HG02571 (cell line): ENCODE measurements around the gene TAF13.
"Not testable (repeated sequence)": the region's sequence is repeated elsewhere in the genome, so short reads cannot be mapped to it uniquely, and the experiment has no call there.

Experiments used
- ATAC-seq: cut with Tn5 transposase; IDR thresholded peaks from one replicate; pipeline ENCODE4 v1.9.1; 2021; ENCODE audit warnings: mild to moderate bottlenecking, moderate library complexity; ENCODE audit not compliant: unreplicated experiment

TAF13 gene

GRCh38 chr1:109091839-109092193 lies 16.0 kb upstream of the TAF13 start:
- ATAC-seq, result no peak

GRCh38 chr1:109091078-109091838 lies 15.5 kb upstream of the TAF13 start:
- ATAC-seq, result peak; percentile 55

GRCh38 chr1:109090196-109091077 lies 14.6 kb upstream of the TAF13 start, which contains the start of gene TMEM167B:
Gene TMEM167B (plus strand): TSS chr1:109090764. CDS start chr1:109090873, 109 bp downstream.
- peak; percentile 94 for ATAC-seq

DNA sequence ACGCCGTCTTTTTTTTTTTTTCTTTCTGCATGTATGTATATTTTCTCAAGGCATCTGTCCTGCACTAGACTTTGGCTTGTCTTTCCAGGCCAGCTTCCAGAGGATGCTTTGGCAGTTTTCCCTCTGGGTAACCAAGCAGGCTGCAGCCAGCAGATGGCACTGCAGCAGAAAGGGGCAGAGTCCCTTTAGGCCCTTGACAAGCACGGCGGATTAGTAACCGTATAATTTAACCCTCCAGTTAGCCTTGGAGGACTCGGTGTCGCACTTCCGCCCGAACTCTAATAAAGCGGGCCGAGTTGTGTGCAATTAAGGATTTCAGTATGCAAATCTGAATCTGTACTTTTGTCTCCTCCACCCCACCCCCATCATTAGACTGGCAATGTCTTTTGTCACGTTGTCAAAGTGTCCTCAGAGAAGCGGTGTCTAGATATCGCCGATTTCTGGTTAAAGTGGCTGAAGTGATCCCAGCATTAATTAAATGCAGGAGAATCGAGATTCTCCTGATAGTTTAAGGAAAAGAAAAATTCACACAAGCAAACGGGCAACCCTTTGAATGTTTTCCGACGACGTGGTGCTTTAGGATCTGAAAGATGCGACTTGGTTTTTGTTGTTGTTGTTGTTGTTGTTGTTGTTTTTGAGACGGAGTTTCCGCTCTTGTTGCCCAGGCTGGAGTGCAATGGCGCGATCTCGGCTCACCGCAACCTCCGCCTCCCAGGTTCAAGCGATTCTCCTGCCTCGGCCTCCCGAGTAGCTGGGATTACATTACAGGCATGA lies 13.6 kb upstream of the TAF13 start:
- ATAC-seq, result no peak

DNA sequence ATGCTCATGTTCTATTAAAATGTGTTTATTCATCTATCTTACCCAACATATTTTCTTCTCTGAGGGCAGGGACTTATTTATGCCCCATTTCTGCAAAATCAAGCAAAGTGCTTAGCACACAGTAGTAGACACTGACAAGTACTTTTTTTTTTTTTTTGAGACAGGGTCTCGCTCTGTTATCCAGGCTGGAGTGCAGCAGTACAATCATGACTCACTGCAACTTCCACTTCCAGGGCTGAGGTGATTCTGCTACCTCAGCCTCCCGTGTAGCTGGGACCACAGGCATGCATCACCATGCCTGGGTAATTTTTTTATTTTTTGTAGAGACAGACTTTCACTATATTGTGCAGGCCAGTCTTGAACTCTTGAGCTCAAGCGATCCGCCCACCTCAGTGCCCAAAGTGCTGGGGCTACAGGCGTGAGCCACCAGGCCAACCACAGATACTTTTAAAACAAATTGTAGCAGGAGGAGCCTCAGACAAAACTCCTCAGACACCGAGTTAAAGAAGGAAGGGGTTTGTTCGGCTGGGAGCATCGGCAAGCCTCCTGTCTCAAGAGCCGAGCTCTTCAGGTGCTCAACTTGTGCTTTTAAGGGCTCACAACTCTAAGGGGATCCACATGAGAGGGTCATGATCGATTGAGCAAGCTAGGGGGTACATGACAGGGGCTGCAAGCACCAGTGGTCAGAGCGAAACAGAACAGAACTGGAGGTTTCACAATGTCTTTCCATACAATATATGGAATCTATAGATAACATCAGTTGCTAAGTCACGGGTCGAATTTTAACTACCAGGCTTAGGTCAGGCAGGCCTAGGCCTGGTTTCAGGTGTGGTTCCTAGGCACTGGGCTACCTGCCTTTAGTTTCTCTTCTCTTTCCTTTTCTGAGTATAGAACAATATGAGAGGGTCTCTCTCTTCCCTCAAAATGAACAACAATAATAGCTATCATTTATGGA lies 9.0 kb upstream of the TAF13 start:
- no peak for ATAC-seq

DNA sequence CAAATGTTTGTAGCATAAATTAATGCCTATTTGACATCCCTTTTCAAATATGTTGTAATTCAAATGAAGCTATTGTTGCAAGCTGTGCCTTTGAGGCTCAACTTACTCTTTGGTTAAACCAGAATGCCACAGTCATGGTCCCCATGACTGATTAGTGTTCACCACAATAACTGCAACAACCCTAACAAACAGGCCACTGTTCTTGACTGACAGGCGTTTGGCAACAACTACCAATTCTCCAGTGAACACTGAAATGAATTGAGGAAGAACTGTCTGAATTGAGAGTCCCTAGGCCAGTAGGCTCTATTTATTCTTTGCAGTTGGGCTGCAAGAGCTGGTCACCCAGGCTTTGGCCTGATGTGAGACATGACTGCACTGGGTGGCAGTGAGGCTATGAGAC lies 8.1 kb upstream of the TAF13 start:
- no peak for ATAC-seq

DNA sequence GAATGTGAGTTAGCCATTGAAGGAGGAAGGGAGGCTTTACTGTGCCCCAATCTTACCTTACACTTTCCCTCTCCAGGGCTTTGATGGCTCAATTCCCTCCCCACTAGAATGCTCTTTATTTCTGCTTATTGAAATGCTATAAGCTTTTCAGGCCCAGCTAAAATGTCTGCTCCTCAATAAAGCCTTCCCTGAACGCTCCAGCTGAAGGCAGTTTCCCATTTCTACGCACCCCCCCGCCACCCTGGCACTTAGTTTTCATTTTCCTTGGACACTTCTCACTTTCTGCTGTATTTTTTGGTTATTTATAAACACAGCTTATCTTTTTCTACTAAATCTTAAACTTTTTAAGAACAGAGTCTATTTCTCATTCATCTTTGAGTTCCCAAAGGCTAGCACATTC lies 7.7 kb upstream of the TAF13 start:
- ATAC-seq, result no peak

DNA sequence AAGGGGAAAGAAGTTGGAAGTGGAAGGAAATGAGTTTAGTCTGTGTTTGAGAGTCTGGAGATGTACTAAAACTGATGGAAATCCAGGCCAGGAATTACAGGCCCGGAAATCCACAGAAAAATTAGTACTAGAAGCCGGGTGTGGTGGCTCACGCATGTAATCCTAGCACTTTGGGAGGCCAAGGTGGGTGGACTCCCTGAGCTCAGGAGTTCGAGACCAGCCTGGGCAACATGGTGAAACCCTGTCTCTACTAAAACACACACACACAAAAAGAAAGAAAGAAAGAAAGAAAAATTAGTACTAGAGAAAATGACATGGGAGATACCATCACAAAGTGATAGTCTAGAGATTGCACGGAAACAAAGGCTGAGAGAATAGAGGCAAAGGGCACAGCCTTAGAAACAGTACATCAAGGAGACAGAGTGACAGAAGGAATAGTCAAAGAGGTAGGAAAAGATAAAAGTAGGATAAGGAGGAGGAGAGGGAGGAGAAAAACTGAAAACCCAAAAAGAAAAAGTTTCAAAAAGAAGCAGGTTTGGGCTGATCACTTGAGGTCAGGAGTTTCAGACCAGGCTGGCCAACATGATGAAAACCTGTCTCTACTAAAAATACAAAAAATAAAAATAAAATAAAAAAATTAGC lies 4.8 kb upstream of the TAF13 start:
- no peak for ATAC-seq

DNA sequence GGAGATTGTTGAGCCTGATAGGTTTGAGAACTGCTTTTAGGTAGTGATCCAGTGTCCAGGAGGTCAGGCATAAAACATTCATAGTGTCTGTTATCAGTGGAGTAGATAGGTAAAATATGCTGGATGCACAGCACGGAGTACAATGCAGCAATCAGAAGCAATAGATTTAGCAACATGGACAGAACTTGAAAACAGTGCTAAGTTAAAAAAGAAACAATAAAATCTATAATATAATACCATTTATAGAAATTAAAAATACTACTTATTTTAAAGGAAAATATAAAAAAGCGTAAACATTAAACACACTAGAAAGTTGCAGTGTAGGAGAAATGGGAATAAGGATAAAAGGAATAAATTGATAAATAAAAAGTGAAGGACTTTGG lies 3.4 kb upstream of the TAF13 start:
- ATAC-seq, result no peak

DNA sequence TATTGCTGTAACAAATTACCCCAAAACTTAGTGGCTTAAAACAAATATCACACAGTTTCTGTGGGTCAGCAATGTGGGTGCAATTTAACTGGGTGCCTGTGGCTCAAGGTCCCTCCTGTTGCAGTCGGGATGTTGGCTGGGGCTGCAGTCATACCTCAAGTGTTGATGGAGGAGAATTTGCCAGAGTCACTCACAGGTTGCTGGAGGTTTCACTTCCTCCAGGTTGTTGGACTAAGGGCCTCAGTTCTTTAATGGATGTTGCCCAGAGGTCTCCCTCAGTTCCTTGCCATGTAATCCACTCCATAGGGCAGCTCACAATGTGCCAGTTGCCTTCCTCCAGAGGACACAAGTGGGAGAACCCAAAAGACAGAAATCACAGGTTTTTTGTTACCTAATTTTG lies 2.5 kb upstream of the TAF13 start:
- no peak for ATAC-seq

GRCh38 chr1:109069294-109069693 lies 6.5 kb downstream of the TAF13 start:
- no peak for ATAC-seq

GRCh38 chr1:109067883-109068282 lies 7.9 kb downstream of the TAF13 start:
- ATAC-seq, result no peak

- ATAC-seq, result no peak
Measured at GRCh38 chr1:109065137-109065536, 10.7 kb downstream of the TAF13 start.

DNA sequence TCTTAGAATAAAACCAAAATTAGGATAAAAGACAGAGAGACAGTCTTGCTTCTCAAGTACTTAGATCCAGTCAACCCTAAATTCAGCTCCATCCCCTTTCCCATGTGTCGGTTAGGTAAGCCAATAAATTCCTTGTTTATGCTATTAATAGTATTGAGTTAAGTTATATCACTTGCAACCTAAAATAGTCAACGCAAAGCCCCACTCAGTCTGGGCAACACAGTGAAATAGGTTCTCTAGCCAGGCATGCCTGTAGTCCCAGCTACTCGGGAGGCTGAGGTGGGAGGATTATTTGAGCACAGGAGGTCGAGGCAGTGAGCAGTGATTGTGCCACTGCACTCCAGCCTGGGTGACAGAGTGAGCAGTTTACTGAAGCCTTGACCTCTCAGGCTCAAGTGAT lies 14.6 kb downstream of the TAF13 start:
- no peak for ATAC-seq

GRCh38 chr1:109060707-109061106 lies 15.1 kb downstream of the TAF13 start:
- no peak for ATAC-seq

- no peak for ATAC-seq
Measured at GRCh38 chr1:109059026-109059425, 16.8 kb downstream of the TAF13 start.

GRCh38 chr1:109056064-109056463 lies 19.7 kb downstream of the TAF13 start:
- no peak for ATAC-seq

- ATAC-seq, result not testable (repeated sequence)
Measured at GRCh38 chr1:109052145-109052544, 23.7 kb downstream of the TAF13 start.

- no peak for ATAC-seq
Measured at GRCh38 chr1:109050228-109050995, 25.4 kb downstream of the TAF13 start.
